ENCODE data around the gene CHMP6. TPM values are rescaled to one million over a fixed set of nuclear protein-coding genes. Genes with fewer than 3 reads are reported as not detected.

CHMP6 gene
- polyA plus RNA-seq, 3 donors = 20.3 to 44.8 (median 44.1) TPM

DNA sequence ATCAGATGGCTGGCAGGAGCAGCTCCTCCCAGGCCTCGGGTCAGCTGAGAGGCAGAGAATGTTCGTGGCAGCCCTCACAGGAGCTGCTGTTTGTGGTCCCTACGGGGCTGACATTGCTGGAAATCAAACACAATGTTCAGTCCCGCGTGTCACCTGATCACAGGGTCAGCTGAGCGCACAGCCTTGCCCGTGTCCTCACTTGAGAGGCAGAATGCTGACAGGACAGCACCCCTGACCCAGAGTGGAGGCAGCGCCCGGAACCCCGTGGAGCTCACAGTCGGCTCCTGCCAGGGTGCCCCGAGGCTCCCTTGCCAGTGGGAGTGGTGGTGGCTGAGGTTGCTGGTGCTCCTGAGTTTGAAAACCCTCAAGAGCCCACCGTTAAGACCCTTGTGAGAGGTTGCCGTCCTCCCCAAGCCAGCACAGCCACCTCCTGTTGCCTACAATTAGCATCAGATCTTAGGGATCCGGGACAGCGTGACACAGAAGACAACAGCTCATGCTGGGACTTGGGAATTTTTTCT, 3.6 kb upstream of the CHMP6 start:
- peaks cover 39 to 43% of the 10 kb centered on the region in 2 donors for H3K4me1 ChIP-seq (ENCODE audit: control insufficient read depth in 1 of 2, insufficient read depth in 2 of 2, low read length in 2 of 2)
- no peak overlapping the region for H2AFZ ChIP-seq (ENCODE audit: insufficient read depth, low read depth, low read length, poor library complexity, severe bottlenecking)
- H3K27ac ChIP-seq (ENCODE audit: low read depth in 1 of 2, low read length in 2 of 2) = no peak overlapping the region
- DNase-seq = no peak
- Mint-ChIP-seq H3K9me3 (peaks cover 0 to 2% (median 0%) of the 10 kb centered on the region in 7 donors), H3K27ac (no peak overlapping the region), H3K27me3 (ENCODE audit: low read depth in 3 of 3) (peaks cover 15 to 26% (median 15%) of the 10 kb centered on the region in 3 donors), H3K4me1 (peaks cover 36% of the 10 kb centered on the region), H3K4me3 (peak overlapping the region in 1 of 2 donors; percentile 83), H3K36me3 (no peaks in the 10 kb centered on the region)
- H3K9me3 ChIP-seq (replicated peaks in 1 of 2; ENCODE audit: control insufficient read depth in 1 of 2, insufficient read depth in 1 of 2, low read length in 2 of 2) = no peaks in the 10 kb centered on the region
- TF ChIP-seq, protein P1, sequence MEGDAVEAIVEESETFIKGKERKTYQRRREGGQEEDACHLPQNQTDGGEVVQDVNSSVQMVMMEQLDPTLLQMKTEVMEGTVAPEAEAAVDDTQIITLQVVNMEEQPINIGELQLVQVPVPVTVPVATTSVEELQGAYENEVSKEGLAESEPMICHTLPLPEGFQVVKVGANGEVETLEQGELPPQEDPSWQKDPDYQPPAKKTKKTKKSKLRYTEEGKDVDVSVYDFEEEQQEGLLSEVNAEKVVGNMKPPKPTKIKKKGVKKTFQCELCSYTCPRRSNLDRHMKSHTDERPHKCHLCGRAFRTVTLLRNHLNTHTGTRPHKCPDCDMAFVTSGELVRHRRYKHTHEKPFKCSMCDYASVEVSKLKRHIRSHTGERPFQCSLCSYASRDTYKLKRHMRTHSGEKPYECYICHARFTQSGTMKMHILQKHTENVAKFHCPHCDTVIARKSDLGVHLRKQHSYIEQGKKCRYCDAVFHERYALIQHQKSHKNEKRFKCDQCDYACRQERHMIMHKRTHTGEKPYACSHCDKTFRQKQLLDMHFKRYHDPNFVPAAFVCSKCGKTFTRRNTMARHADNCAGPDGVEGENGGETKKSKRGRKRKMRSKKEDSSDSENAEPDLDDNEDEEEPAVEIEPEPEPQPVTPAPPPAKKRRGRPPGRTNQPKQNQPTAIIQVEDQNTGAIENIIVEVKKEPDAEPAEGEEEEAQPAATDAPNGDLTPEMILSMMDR (IDR thresholded peaks at IDR 0.05) = no peak
- no peak overlapping the region for H3K9ac ChIP-seq (ENCODE audit: insufficient read depth, low read length, poor library complexity, severe bottlenecking)
- WGBS (ENCODE audit: insufficient coverage) = 78% methylated on average over 10 of the region's 16 CpGs
- H3K4me2 ChIP-seq (replicated peaks; ENCODE audit: extremely low read depth, low read length, poor library complexity, severe bottlenecking) = no peak overlapping the region
- H4K20me1 ChIP-seq (ENCODE audit: insufficient read depth, low read length) = peaks cover 7% of the 10 kb centered on the region
- H3K4me3 ChIP-seq (replicated peaks in 1 of 3; ENCODE audit: low read depth in 2 of 3, low read length in 3 of 3) = no peak overlapping the region
- peaks cover 0 to 6% of the 10 kb centered on the region in 2 donors for H3K27me3 ChIP-seq (ENCODE audit: control insufficient read depth in 2 of 2, insufficient read depth in 2 of 2, low read length in 2 of 2)
- no peaks in the 10 kb centered on the region for H3K36me3 ChIP-seq (replicated peaks in 1 of 2; ENCODE audit: control insufficient read depth in 1 of 2, insufficient read depth in 2 of 2, low read length in 2 of 2)
- peaks cover 9% of the 10 kb centered on the region for H3K79me2 ChIP-seq (ENCODE audit: insufficient read depth, low read length)
- intact Hi-C loops (cut with micrococcal nuclease) = loop anchor here in 1 of 2 donors (2.0 to 10.0 kb wide), 2 partner anchors 113 to 123 kb away; no protein-coding TSS in a partner anchor

DNA sequence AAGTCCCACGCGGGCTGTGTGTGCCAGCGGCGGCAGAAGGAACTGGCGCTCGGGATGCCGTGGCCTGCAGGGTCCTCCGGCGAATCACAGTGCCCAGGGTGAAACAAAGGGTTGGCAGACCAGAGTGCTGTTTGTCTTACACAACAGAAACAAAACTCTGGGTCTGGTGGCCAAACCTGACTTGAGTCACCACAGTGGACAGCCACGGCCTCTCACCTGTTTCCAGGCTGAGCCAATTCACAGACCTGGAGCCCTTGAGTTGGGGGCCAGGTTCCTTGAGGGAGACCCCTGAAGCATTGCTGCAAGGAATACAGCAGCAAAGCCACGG, 2.1 kb upstream of the CHMP6 start:
- Histone ChIP-seq H3K36me3 (replicated peaks in 1 of 2; ENCODE audit: control insufficient read depth in 1 of 2, insufficient read depth in 2 of 2, low read length in 2 of 2) (peaks cover 0 to 2% of the 10 kb centered on the region in 2 donors), H3K79me2 (ENCODE audit: insufficient read depth, low read length) (peaks cover 16% of the 10 kb centered on the region), H3K9me3 (replicated peaks in 1 of 2; ENCODE audit: control insufficient read depth in 1 of 2, insufficient read depth in 1 of 2, low read length in 2 of 2) (no peaks in the 10 kb centered on the region), H3K4me2 (replicated peaks; ENCODE audit: extremely low read depth, low read length, poor library complexity, severe bottlenecking) (peak overlapping the region; percentile 23), H3K4me1 (ENCODE audit: control insufficient read depth in 1 of 2, insufficient read depth in 2 of 2, low read length in 2 of 2) (peaks cover 46 to 52% of the 10 kb centered on the region in 2 donors), H3K9ac (ENCODE audit: insufficient read depth, low read length, poor library complexity, severe bottlenecking) (no peak overlapping the region), H3K27ac (ENCODE audit: low read depth in 1 of 2, low read length in 2 of 2) (no peak overlapping the region), H2AFZ (ENCODE audit: insufficient read depth, low read depth, low read length, poor library complexity, severe bottlenecking) (no peak overlapping the region), H4K20me1 (ENCODE audit: insufficient read depth, low read length) (peaks cover 14% of the 10 kb centered on the region), H3K27me3 (ENCODE audit: control insufficient read depth in 2 of 2, insufficient read depth in 2 of 2, low read length in 2 of 2) (peaks cover 0 to 6% of the 10 kb centered on the region in 2 donors), H3K4me3 (replicated peaks in 1 of 3; ENCODE audit: low read depth in 2 of 3, low read length in 3 of 3) (no peak overlapping the region)
- DNase-seq = no peak
- H3K36me3 Mint-ChIP-seq = peaks cover 5 to 8% of the 10 kb centered on the region in 2 donors
- TF ChIP-seq, protein P1 (IDR thresholded peaks at IDR 0.05) = no peak
- 70% methylated on average over 11 of the region's 11 CpGs for WGBS (ENCODE audit: insufficient coverage)
- H3K27ac Mint-ChIP-seq = no peak overlapping the region
- H3K4me3 Mint-ChIP-seq = no peak overlapping the region
- H3K9me3 Mint-ChIP-seq = peaks cover 0 to 2% (median 0%) of the 10 kb centered on the region in 7 donors
- peaks cover 15 to 26% (median 15%) of the 10 kb centered on the region in 3 donors for H3K27me3 Mint-ChIP-seq (ENCODE audit: low read depth in 3 of 3)
- H3K4me1 Mint-ChIP-seq = peaks cover 43% of the 10 kb centered on the region
- intact Hi-C loops (cut with micrococcal nuclease) = loop anchor here in 1 of 2 donors (2.0 to 10.0 kb wide), 2 partner anchors 111 to 125 kb away; no protein-coding TSS in a partner anchor

Data from CD14-positive monocyte (primary cell).